GM21526 (cell line): Measurements from ENCODE around the gene TSNAX.
A peak's percentile ranks its signal among the peaks of the same experiment; 100 is the strongest.
"Not testable (repeated sequence)": the region's sequence is repeated elsewhere in the genome, so short reads cannot be mapped to it uniquely, and the experiment has no call there.

Source experiments
- ATAC-seq: cut with Tn5 transposase; IDR thresholded peaks from one replicate; pipeline ENCODE4 v1.9.1; 2021; ENCODE audit warnings: moderate library complexity; ENCODE audit not compliant: unreplicated experiment, low FRiP score

The TSNAX gene

GRCh38 chr1:231528172-231529029 lies at the start of gene TSNAX:
TSS of gene TSNAX (plus strand) at chr1:231528669. CDS start at chr1:231528811, 142 bp downstream.
- peak; percentile 96 for ATAC-seq

- no peak for ATAC-seq
Observed at GRCh38 chr1:231478811-231479210, 49.7 kb upstream of the TSNAX start.

GRCh38 chr1:231480008-231480407 lies 48.5 kb upstream of the TSNAX start:
- ATAC-seq = no peak

GRCh38 chr1:231481289-231481688 lies 47.2 kb upstream of the TSNAX start:
- no peak for ATAC-seq

GRCh38 chr1:231485029-231485784 lies 43.3 kb upstream of the TSNAX start:
- no peak for ATAC-seq

- no peak for ATAC-seq
Observed at GRCh38 chr1:231487019-231487418, 41.5 kb upstream of the TSNAX start.

- ATAC-seq = no peak
Observed at GRCh38 chr1:231487910-231488309, 40.6 kb upstream of the TSNAX start.

- ATAC-seq = no peak
Observed at GRCh38 chr1:231493421-231494185, 34.9 kb upstream of the TSNAX start.

GRCh38 chr1:231494439-231495110 lies 33.9 kb upstream of the TSNAX start:
- ATAC-seq = no peak

- no peak for ATAC-seq
Observed at GRCh38 chr1:231497629-231498152, 30.8 kb upstream of the TSNAX start.

GRCh38 chr1:231499148-231499763 lies 29.2 kb upstream of the TSNAX start:
- ATAC-seq = no peak

GRCh38 chr1:231500666-231501065 lies 27.8 kb upstream of the TSNAX start:
- ATAC-seq = no peak

GRCh38 chr1:231503168-231503567 lies 25.3 kb upstream of the TSNAX start:
- not testable (repeated sequence) for ATAC-seq

- peak; percentile 64 for ATAC-seq
Observed at GRCh38 chr1:231507476-231508355, 20.8 kb upstream of the TSNAX start.

GRCh38 chr1:231508497-231508896 lies 20.0 kb upstream of the TSNAX start:
- ATAC-seq = no peak

GRCh38 chr1:231508941-231509340 lies 19.5 kb upstream of the TSNAX start:
- no peak for ATAC-seq

GRCh38 chr1:231512147-231512698 lies 16.2 kb upstream of the TSNAX start:
- no peak for ATAC-seq

GRCh38 chr1:231515748-231516147 lies 12.7 kb upstream of the TSNAX start:
- no peak for ATAC-seq
